Left lung (tissue), 10 donors: ENCODE results near the gene GSTM2. TPM values are rescaled to one million over a fixed set of nuclear protein-coding genes. Genes with fewer than 3 reads are reported as not detected.
A peak's percentile ranks its signal among the peaks of the same experiment; 100 is the strongest.

Source experiments
- ATAC-seq: fragments of 200-7000 bp; cut with Tn5 transposase; one replicate; pipeline ENCODE4 v1.9.1; 2020; ENCODE audit warnings: moderate library complexity
- DNase-seq, 4 donors: peaks; one replicate each; pipeline ENCODE4 v3.0.0-alpha.2; 2013 to 2020
- H3K27ac ChIP-seq, 2 donors: fragments of 200-600 bp; sonication (generic) in 1 of 2; one replicate each; pipeline versions ENCODE4 v1.5.0 to v1.8.0; 2020 to 2021
- H3K27me3 ChIP-seq, 2 donors: fragments of 200-600 bp; sonication (generic) in 1 of 2; one replicate each; pipeline versions ENCODE4 v1.5.0 to v1.8.0; 2020 to 2021
- H3K36me3 ChIP-seq, 2 donors: fragments of 200-600 bp; sonication (generic) in 1 of 2; one replicate each; pipeline versions ENCODE4 v1.5.0 to v1.8.0; 2020 to 2021
- H3K4me1 ChIP-seq, 2 donors: fragments of 200-600 bp; one replicate each; pipeline ENCODE4 v1.8.0; 2021
- H3K4me3 ChIP-seq, 2 donors: fragments of 200-600 bp; sonication (generic) in 1 of 2; one replicate each; pipeline versions ENCODE4 v1.5.0 to v1.8.0; 2020 to 2021; ENCODE audit warnings: mild to moderate bottlenecking in 1 of 2
- H3K9me3 ChIP-seq, 2 donors: fragments of 200-600 bp; sonication (generic) in 1 of 2; one replicate each; pipeline versions ENCODE4 v1.5.0 to v1.8.0; 2020 to 2021
- CTCF ChIP-seq, 2 donors: fragments of 200-600 bp; sonication (generic) in 1 of 2; IDR thresholded peaks; one replicate each; pipeline versions ENCODE4 v1.5.0 to v1.8.0; 2021; ENCODE audit warnings: antibody characterized with exemption in 2 of 2
- intact Hi-C, 2 donors: fragments of 100-400 bp; cut with DNase I; formaldehyde crosslinking; loops; one replicate each; pipeline versions ENCODE4 v1.11.2 to v1.14.2; 2022
- polyA plus RNA-seq, 6 donors: library from polyadenylated mRNA; unstranded; fragments of 120-200 nt; gene quantifications; one replicate each; pipeline ENCODE4 v1.2.1, GENCODE V29; 2013; ENCODE audit not compliant: insufficient read length in 6 of 6
- total RNA-seq, 2 donors: library from RNA; stranded (reverse); fragmentation: NEBNext Ultra II Directional; extraction: Animal tissue kit (Norgen Biotek cat#: 25700); gene quantifications; one replicate each; pipeline ENCODE4 v1.2.1, GENCODE V29; 2021
- donor health status: DM: no; HTN: yes; CAD: no.
- donor health status: DM: no; HTN: no; CAD: no.

The GSTM2 gene
- total and polyA plus RNA-seq, 8 donors: 25.4 to 281 (median 225) TPM

- H3K9me3 ChIP-seq: no peaks in the 10 kb centered on the region
- intact Hi-C loops: loop anchor here in 1 of 2 donors (5.0 kb wide), 1 partner anchor 76 kb away; the partner anchor contains the start of gene GNAI3
- peaks cover 12 to 57% of the 10 kb centered on the region in 2 donors for H3K4me1 ChIP-seq
- H3K4me3 ChIP-seq: no peak overlapping the region
- ATAC-seq (no peak), DNase-seq (no peak)
- peaks cover 0 to 28% of the 10 kb centered on the region in 2 donors for H3K36me3 ChIP-seq
- H3K27ac ChIP-seq: peak overlapping the region in 1 of 2 donors; percentile 95
- no peaks in the 10 kb centered on the region for H3K27me3 ChIP-seq
- TF ChIP-seq CTCF (IDR thresholded peaks at IDR 0.05): no peak
Observed at GRCh38 chr1:109622895-109623294, 45.0 kb upstream of the GSTM2 start.

- peaks cover 12 to 49% of the 10 kb centered on the region in 2 donors for H3K4me1 ChIP-seq
- no peaks in the 10 kb centered on the region for H3K27me3 ChIP-seq
- intact Hi-C loops: loop anchor here in 1 of 2 donors (5.0 kb wide), 1 partner anchor 76 kb away; the partner anchor contains the start of gene GNAI3
- H3K36me3 ChIP-seq: peaks cover 0 to 36% of the 10 kb centered on the region in 2 donors
- no peaks in the 10 kb centered on the region for H3K9me3 ChIP-seq
- DNase-seq: no peak
- H3K27ac ChIP-seq: peak overlapping the region in 1 of 2 donors; percentile 95
- H3K4me3 ChIP-seq: no peak overlapping the region
- no peak for ATAC-seq
- no peak for TF ChIP-seq CTCF (IDR thresholded peaks at IDR 0.05)
Observed at GRCh38 chr1:109623601-109624161, 44.2 kb upstream of the GSTM2 start.

- Histone ChIP-seq H3K36me3 (peaks cover 0 to 43% of the 10 kb centered on the region in 2 donors), H3K4me1 (peaks cover 7 to 42% of the 10 kb centered on the region in 2 donors), H3K27ac (peak overlapping the region in 1 of 2 donors; percentile 20), H3K9me3 (no peaks in the 10 kb centered on the region), H3K4me3 (no peak overlapping the region), H3K27me3 (no peaks in the 10 kb centered on the region)
- intact Hi-C loops: loop anchor here in 1 of 2 donors (5.0 kb wide), 1 partner anchor 77 kb away; the partner anchor contains the start of gene GNAI3
- ATAC-seq (no peak), DNase-seq (no peak)
- no peak for TF ChIP-seq CTCF (IDR thresholded peaks at IDR 0.05)
Observed at GRCh38 chr1:109624201-109625010, 43.5 kb upstream of the GSTM2 start.

- peaks cover 7 to 38% of the 10 kb centered on the region in 2 donors for H3K4me1 ChIP-seq
- ATAC-seq (no peak), DNase-seq (no peak)
- intact Hi-C loops: no loop called here
- H3K27me3 ChIP-seq: no peaks in the 10 kb centered on the region
- H3K27ac ChIP-seq: no peak overlapping the region
- H3K36me3 ChIP-seq: peaks cover 0 to 51% of the 10 kb centered on the region in 2 donors
- H3K4me3 ChIP-seq: no peak overlapping the region
- no peaks in the 10 kb centered on the region for H3K9me3 ChIP-seq
- TF ChIP-seq CTCF (IDR thresholded peaks at IDR 0.05): no peak
Observed at GRCh38 chr1:109625176-109625575, 42.7 kb upstream of the GSTM2 start.
